ENCODE data around the gene KCNJ14. TPM values are rescaled to one million over a fixed set of nuclear protein-coding genes. Genes with fewer than 3 reads are reported as not detected.
A peak's percentile ranks its signal among the peaks of the same experiment; 100 is the strongest.

The KCNJ14 gene
- total RNA-seq, 1 experiment from 2014 or later: 1.4 TPM

DNA sequence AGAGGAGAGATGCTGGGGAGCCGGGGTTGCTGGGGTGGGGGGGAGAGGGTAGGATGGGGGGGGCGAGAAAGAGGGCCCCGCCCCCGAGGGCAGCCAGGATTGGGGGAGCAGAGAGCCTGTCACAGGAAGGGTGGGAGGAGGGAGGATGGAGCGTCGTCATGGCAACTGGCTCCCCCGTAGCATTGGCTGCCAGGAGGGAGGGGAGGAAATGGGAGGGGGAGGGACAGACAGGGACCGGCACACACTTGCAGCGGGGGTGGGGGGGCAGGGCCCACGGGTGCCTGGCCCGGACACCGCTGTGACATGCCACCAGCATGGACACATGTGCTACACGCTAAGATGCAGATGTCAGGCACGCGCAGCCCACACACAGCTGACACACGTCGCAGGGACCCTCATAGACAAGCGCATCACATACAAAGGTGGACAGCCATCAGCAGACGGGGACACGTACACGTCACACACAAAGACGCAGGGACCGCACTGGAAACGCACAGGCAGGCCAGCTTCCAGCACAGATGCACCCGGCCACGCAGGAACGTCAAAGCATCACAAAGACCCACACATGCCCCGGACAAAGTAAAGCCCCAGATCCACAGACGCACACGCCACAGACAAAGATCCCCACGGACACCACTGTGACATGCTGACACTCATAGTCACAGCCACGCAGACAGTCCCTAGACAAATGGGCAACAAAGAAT is 56.6 kb downstream of the KCNJ14 start, which contains the start of gene LMTK3:
TSS of gene LMTK3 (minus strand) at position 36 of the 704 bp plus-strand sequence. CDS start 259 bp downstream, outside the sequence.
- TF ChIP-seq, protein P1, sequence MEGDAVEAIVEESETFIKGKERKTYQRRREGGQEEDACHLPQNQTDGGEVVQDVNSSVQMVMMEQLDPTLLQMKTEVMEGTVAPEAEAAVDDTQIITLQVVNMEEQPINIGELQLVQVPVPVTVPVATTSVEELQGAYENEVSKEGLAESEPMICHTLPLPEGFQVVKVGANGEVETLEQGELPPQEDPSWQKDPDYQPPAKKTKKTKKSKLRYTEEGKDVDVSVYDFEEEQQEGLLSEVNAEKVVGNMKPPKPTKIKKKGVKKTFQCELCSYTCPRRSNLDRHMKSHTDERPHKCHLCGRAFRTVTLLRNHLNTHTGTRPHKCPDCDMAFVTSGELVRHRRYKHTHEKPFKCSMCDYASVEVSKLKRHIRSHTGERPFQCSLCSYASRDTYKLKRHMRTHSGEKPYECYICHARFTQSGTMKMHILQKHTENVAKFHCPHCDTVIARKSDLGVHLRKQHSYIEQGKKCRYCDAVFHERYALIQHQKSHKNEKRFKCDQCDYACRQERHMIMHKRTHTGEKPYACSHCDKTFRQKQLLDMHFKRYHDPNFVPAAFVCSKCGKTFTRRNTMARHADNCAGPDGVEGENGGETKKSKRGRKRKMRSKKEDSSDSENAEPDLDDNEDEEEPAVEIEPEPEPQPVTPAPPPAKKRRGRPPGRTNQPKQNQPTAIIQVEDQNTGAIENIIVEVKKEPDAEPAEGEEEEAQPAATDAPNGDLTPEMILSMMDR (conservative IDR thresholded peaks at IDR 0.05; ENCODE audit: low read depth, low read length): no peak
- no peak for TF ChIP-seq EZH2phosphoT487 (IDR thresholded peaks at IDR 0.05; ENCODE audit: borderline replicate concordance, low read length)
- TF ChIP-seq EZH2 (IDR thresholded peaks at IDR 0.05; ENCODE audit: low read length, unreplicated experiment): no peak

DNA sequence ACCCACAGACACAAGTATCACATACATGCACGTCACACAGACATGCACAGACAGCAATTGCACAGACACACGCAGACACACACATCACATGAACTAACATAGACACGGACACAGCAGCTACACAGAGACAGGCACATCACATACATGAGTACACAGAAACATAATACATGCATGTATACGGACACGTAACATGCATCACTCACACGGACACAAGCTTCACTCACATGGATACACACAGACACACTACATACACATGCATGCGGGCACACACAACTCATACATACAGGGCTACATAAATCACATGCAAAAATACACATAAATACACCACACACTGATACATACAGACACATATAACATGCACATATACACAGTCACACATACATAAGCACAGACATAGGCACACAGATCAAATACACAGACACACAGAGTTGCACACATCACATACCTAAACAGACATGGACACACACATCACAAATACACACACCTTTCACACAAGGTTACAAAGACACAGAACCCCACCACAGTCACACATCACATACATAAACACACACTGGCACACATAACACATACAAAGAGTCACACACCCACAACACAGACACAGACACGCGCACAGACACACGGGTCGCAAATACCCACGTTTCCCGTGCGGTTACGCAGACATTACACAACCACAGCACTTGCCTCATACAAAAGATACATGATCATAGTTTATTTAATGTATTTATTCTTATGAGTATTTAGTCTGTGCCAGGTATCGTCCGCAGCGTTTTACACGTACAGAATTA is 57.3 kb downstream of the KCNJ14 start:
- H3K4me3 ChIP-seq (ENCODE audit: low read length): peak overlapping the region; percentile 81
- no peak for ATAC-seq

More for the DNA sequence above, 56.6 kb downstream of the KCNJ14 start, which contains the start of gene LMTK3:
- no TSS peak for BruUV-seq (replicated peaks)
- ChIA-PET CTCF (no interaction called here), POLR2A (ENCODE audit: unreplicated experiment) (no interaction called here)
- H4K20me1 ChIP-seq (ENCODE audit: low read length): no peaks in the 10 kb centered on the region
- H3F3A ChIP-seq (ENCODE audit: low read length, unreplicated experiment): no peaks in the 10 kb centered on the region
- H3K9me2 ChIP-seq (replicated peaks; ENCODE audit: low read length): no peaks in the 10 kb centered on the region
- peak within 1 kb of the TSS; percentile 63 for H3K4me3 ChIP-seq (ENCODE audit: low read length)
- H3K9me3 ChIP-seq (ENCODE audit: low read length): no peaks in the 10 kb centered on the region
- no peaks in the 10 kb centered on the region for H3K36me3 ChIP-seq (ENCODE audit: low read depth, low read length)
- intact Hi-C loops (cut with micrococcal nuclease): no loop called here
- H3K4me1 ChIP-seq (ENCODE audit: insufficient read depth, low read length): no peaks in the 10 kb centered on the region; the same call in 1 of the 2 replicates
- no peaks in the 10 kb centered on the region for H3K27me3 ChIP-seq (ENCODE audit: low read length)
- ATAC-seq (no peak), DNase-seq (peak; percentile 28)
- H3K79me2 ChIP-seq (ENCODE audit: low read length): no peaks in the 10 kb centered on the region
- peak within 1 kb of the TSS; percentile 98 for H3K4me2 ChIP-seq (ENCODE audit: low read length)
- H3K9ac ChIP-seq (ENCODE audit: low read length): no peak within 1 kb of the TSS
- H3K27ac ChIP-seq (ENCODE audit: low read length): no peak within 1 kb of the TSS
- peak within 1 kb of the TSS; percentile 91 for H2AFZ ChIP-seq (ENCODE audit: low read length)

More for the DNA sequence above, 57.3 kb downstream of the KCNJ14 start:
- no TSS peak for BruUV-seq (replicated peaks)
- Histone ChIP-seq H3F3A (ENCODE audit: low read length, unreplicated experiment) (no peaks in the 10 kb centered on the region), H3K79me2 (ENCODE audit: low read length) (no peaks in the 10 kb centered on the region), H3K27me3 (ENCODE audit: low read length) (no peaks in the 10 kb centered on the region), H3K9me2 (replicated peaks; ENCODE audit: low read length) (no peaks in the 10 kb centered on the region), H3K4me1 (ENCODE audit: insufficient read depth, low read length) (no peaks in the 10 kb centered on the region; the same call in 1 of the 2 replicates), H3K36me3 (ENCODE audit: low read depth, low read length) (no peaks in the 10 kb centered on the region), H3K9ac (ENCODE audit: low read length) (no peak overlapping the region), H3K9me3 (ENCODE audit: low read length) (no peaks in the 10 kb centered on the region), H2AFZ (ENCODE audit: low read length) (peak overlapping the region; percentile 96; the same call in 1 of the 2 replicates), H4K20me1 (ENCODE audit: low read length) (no peaks in the 10 kb centered on the region), H3K27ac (ENCODE audit: low read length) (no peak overlapping the region), H3K4me2 (ENCODE audit: low read length) (peak overlapping the region; percentile 98)
- intact Hi-C loops (cut with micrococcal nuclease): no loop called here
- TF ChIP-seq, protein P1 (conservative IDR thresholded peaks at IDR 0.05; ENCODE audit: low read depth, low read length): no peak
- TF ChIP-seq EZH2 (IDR thresholded peaks at IDR 0.05; ENCODE audit: low read length, unreplicated experiment) (no peak), EZH2phosphoT487 (IDR thresholded peaks at IDR 0.05; ENCODE audit: borderline replicate concordance, low read length) (no peak)
- CTCF ChIA-PET: no interaction called here
- POLR2A ChIA-PET (ENCODE audit: unreplicated experiment): no interaction called here
- no peak for DNase-seq

Data from PC-3 (cell line).